Panc1 (cell line): ENCODE measurements around the gene ERBB2. TPM values are rescaled to one million over a fixed set of nuclear protein-coding genes. Genes with fewer than 3 reads are reported as not detected.

Experiments used
- ATAC-seq: fragments of 200-7000 bp; cut with Tn5 transposase; 2 replicates; pipeline ENCODE4 v1.9.1; 2020; ENCODE audit warnings: mild to moderate bottlenecking, moderate library complexity
- BruUV-seq: library from RNA; stranded (reverse); fragments of 400-500 nt; replicated peaks from 2 replicates; lab custom pipeline; 2021; lab: Mats Ljungman, UMichigan
- CTCF ChIA-PET: fragments of 300-600 bp; sonication (Branson Sonifier 250); formaldehyde crosslinking; loops from one replicate; lab custom pipeline; 2022; ENCODE audit warnings: antibody characterized with exemption; lab: Charles Lee
- POLR2A ChIA-PET: fragments of 300-600 bp; sonication (Branson Sonifier 250); formaldehyde crosslinking; loops from one replicate; lab custom pipeline; 2022; ENCODE audit warnings: antibody characterized with exemption; lab: Charles Lee
- DNase-seq: peaks from one replicate; pipeline ENCODE4 v3.0.0-alpha.2; 2010; ENCODE audit warnings: low read depth, low spot score
- H3K27ac ChIP-seq: 2 replicates; pipeline ENCODE4 v1.5.1; 2011; ENCODE audit warnings: mild to moderate bottlenecking, low read length, inconsistent platforms
- H3K27me3 ChIP-seq: fragments of 200-500 bp; sonication (Bioruptor generic); 2 replicates; pipeline ENCODE4 v1.6.0; 2014; ENCODE audit warnings: low read length, inconsistent platforms; ENCODE audit not compliant: control insufficient read depth, insufficient read depth
- H3K36me3 ChIP-seq: fragments of 200-500 bp; sonication (Bioruptor generic); 2 replicates; pipeline ENCODE4 v1.5.1; 2014; ENCODE audit warnings: inconsistent platforms, mild to moderate bottlenecking, low read length, moderate library complexity; ENCODE audit not compliant: control insufficient read depth, insufficient read depth
- H3K4me1 ChIP-seq: 2 replicates; pipeline ENCODE4 v1.5.1; 2011; ENCODE audit warnings: inconsistent platforms, mild to moderate bottlenecking, low read length, moderate library complexity; ENCODE audit not compliant: control insufficient read depth, insufficient read depth
- H3K4me3 ChIP-seq, 2 experiments: 2 replicates each; pipeline ENCODE4 v1.5.1; 2011 to 2012; ENCODE audit warnings: low read depth in 2 of 2, low read length in 2 of 2, mild to moderate bottlenecking in 2 of 2, inconsistent platforms in 1 of 2, moderate library complexity in 1 of 2
- H3K9me3 ChIP-seq: fragments of 200-500 bp; sonication (Bioruptor generic); 2 replicates; pipeline ENCODE4 v1.5.1; 2014; ENCODE audit warnings: low read depth, mild to moderate bottlenecking, inconsistent platforms, low read length, moderate library complexity; ENCODE audit not compliant: control insufficient read depth, insufficient read depth
- CTCF ChIP-seq: fragments of 450-650 bp; IDR thresholded peaks from 2 replicates; pipeline ENCODE4 v1.5.1; 2017; ENCODE audit warnings: mild to moderate bottlenecking
- POLR2AphosphoS5 ChIP-seq: IDR thresholded peaks from 2 replicates; pipeline ENCODE4 v1.6.1; 2012; ENCODE audit warnings: mild to moderate bottlenecking, low read depth, low read length, moderate library complexity
- SIN3A ChIP-seq: IDR thresholded peaks from 2 replicates; pipeline ENCODE4 v1.6.1; 2012; ENCODE audit warnings: low read depth, mild to moderate bottlenecking, low read length, moderate library complexity, borderline replicate concordance; ENCODE audit not compliant: insufficient read depth
- TCF7L2 ChIP-seq: IDR thresholded peaks from 2 replicates; pipeline ENCODE4 v1.6.1; 2011; ENCODE audit warnings: mild to moderate bottlenecking, low read depth, low read length, inconsistent platforms
- in situ Hi-C: cut with HindIII; loops from 2 replicates; pipeline ENCODE4 v1.10.0; 2016; ENCODE audit warnings: low sequenced_read_pairs, low pct_unique_long_range_greater_than_20kb
- intact Hi-C: fragments of 100-400 bp; cut with micrococcal nuclease; formaldehyde crosslinking; loops from one replicate; pipeline ENCODE4 v1.10.0; 2022; ENCODE audit not compliant: unreplicated experiment
- total RNA-seq: library from RNA; stranded (reverse); gene quantifications from one replicate; pipeline ENCODE4 v1.2.1, GENCODE V29; 2021; ENCODE audit not compliant: unreplicated experiment
- TF ChIP-seq, protein P1 (sequence below), 2 experiments: IDR thresholded peaks; 2 replicates each; pipeline ENCODE4 v1.6.1; 2011 to 2012; ENCODE audit warnings: low read depth in 2 of 2, control low read depth in 1 of 2, low read length in 1 of 2, mild to moderate bottlenecking in 1 of 2, moderate library complexity in 1 of 2; ENCODE audit not compliant: insufficient read depth in 1 of 2

Gene ERBB2
- total RNA-seq, 1 experiment from 2014 or later: 68.6 TPM

DNA sequence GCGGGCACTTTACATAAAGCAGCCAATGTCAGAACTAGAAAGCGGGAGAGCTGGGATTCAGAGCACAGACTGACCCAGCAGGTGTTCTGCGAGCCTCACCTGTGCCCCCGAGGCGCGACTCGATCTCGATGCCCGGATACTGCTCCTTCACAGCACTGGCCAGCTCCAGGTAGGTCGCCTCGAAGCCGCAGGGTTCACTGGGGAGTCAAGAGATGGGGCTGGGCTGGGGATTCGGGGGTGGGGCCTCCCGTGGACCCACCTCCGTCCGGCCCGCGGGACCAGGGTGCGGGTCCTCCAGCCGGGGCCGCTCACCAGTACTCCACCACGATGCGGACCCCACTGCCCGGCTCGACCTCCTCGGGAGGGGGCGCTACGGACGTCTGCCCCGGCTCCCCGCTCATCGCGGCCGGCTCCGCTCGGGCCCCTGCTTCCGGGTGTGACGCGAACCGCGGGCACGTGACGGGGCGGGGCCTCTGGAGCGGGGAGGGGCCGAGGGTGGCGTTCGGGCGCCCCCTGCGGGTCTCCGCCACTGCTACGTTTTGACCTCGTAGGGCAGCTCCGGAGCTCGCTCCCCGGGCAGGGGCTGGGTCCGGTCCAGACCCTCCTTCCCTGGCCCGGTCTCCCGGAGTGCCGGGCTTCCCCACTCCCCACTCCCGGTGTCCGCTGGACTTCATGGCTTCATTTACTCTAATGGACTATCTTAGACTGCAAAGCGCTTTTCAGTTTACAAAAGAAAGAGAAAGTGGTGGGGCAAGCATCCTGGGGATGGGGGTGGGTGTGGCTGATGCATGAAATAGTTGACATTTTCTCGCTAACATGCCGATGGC, 30.4 kb downstream of the ERBB2 start, which contains the start of gene MIEN1:
Gene MIEN1 (minus strand): TSS at position 438 of the 827 bp plus-strand sequence. CDS start 37 bp downstream, at position 401.
- TF ChIP-seq POLR2AphosphoS5 (peak; percentile 87), TCF7L2 (no peak), CTCF (peak; percentile 96), SIN3A (peak; percentile 80)
- TF ChIP-seq, protein P1, sequence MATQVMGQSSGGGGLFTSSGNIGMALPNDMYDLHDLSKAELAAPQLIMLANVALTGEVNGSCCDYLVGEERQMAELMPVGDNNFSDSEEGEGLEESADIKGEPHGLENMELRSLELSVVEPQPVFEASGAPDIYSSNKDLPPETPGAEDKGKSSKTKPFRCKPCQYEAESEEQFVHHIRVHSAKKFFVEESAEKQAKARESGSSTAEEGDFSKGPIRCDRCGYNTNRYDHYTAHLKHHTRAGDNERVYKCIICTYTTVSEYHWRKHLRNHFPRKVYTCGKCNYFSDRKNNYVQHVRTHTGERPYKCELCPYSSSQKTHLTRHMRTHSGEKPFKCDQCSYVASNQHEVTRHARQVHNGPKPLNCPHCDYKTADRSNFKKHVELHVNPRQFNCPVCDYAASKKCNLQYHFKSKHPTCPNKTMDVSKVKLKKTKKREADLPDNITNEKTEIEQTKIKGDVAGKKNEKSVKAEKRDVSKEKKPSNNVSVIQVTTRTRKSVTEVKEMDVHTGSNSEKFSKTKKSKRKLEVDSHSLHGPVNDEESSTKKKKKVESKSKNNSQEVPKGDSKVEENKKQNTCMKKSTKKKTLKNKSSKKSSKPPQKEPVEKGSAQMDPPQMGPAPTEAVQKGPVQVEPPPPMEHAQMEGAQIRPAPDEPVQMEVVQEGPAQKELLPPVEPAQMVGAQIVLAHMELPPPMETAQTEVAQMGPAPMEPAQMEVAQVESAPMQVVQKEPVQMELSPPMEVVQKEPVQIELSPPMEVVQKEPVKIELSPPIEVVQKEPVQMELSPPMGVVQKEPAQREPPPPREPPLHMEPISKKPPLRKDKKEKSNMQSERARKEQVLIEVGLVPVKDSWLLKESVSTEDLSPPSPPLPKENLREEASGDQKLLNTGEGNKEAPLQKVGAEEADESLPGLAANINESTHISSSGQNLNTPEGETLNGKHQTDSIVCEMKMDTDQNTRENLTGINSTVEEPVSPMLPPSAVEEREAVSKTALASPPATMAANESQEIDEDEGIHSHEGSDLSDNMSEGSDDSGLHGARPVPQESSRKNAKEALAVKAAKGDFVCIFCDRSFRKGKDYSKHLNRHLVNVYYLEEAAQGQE (IDR thresholded peaks at IDR 0.05; ENCODE audit: insufficient read depth in 1 of 2, low read depth in 2 of 2, low read length in 1 of 2): no peak
- H3K27me3 ChIP-seq: no peaks in the 10 kb centered on the region
- ChIA-PET POLR2A (interaction anchor here (0.6 to 1.5 kb wide), 4 partner anchors 10 to 35 kb away, joined by 3 to 19 read pairs (median 4); no protein-coding TSS in a partner anchor), CTCF (interaction anchor here (0.6 to 1.2 kb wide), 8 partner anchors 8 to 1309 kb away, joined by 3 to 11 read pairs (median 6); partner anchors contain the start of gene PGAP3)
- BruUV-seq: TSS peak; percentile 96
- H3K4me1 ChIP-seq: 0 out of 2 replicates have a peak, but pooled peaks cover 5% of the 10 kb centered on the region
- ATAC-seq: peak; percentile 96
- no peak for DNase-seq
- peak within 1 kb of the TSS; percentile 73 to 96 for H3K4me3 ChIP-seq
- in situ Hi-C loops (no loop called here), intact Hi-C loops (no loop called here)
- peak within 1 kb of the TSS; percentile 93 for H3K27ac ChIP-seq
- H3K36me3 ChIP-seq: no peaks in the 10 kb centered on the region
- H3K9me3 ChIP-seq: no peaks in the 10 kb centered on the region

- ChIA-PET POLR2A (no interaction called here), CTCF (no interaction called here)
- intact Hi-C loops: no loop called here
Observed at GRCh38 chr17:39732586-39732985, 32.7 kb downstream of the ERBB2 start.

More at GRCh38 chr17:39732586-39732985, 32.7 kb downstream of the ERBB2 start:
- BruUV-seq: no TSS peak
- H3K27me3 ChIP-seq: no peaks in the 10 kb centered on the region
- H3K36me3 ChIP-seq: no peaks in the 10 kb centered on the region
- TF ChIP-seq TCF7L2: no peak
- TF ChIP-seq SIN3A: no peak
- no peak for TF ChIP-seq POLR2AphosphoS5
- TF ChIP-seq CTCF: no peak
- TF ChIP-seq, protein P1 (IDR thresholded peaks at IDR 0.05; ENCODE audit: insufficient read depth in 1 of 2, low read depth in 2 of 2, low read length in 1 of 2): no peak
- ATAC-seq (no peak), DNase-seq (no peak)
- in situ Hi-C loops: no loop called here
- H3K4me1 ChIP-seq: 0 out of 2 replicates have a peak, but pooled peaks cover 5% of the 10 kb centered on the region
- H3K27ac ChIP-seq: no peak overlapping the region
- H3K9me3 ChIP-seq: no peaks in the 10 kb centered on the region
- no peak overlapping the region for H3K4me3 ChIP-seq
